HG02884 (cell line): ENCODE data around the gene SMS.

ENCODE experiments used
- ATAC-seq: cut with Tn5 transposase; IDR thresholded peaks from one replicate; pipeline ENCODE4 v1.9.1; 2021; ENCODE audit warnings: mild to moderate bottlenecking, moderate library complexity; ENCODE audit not compliant: unreplicated experiment

Gene SMS

GRCh38 chrX:21940356-21940829 is at the start of gene SMS:
Gene SMS (plus strand): TSS chrX:21940709. CDS start chrX:21940825, 116 bp downstream.
- ATAC-seq = peak; percentile 59

GRCh38 chrX:21905313-21905712 is 35.2 kb upstream of the SMS start:
- no peak for ATAC-seq

GRCh38 chrX:21905953-21906352 is 34.6 kb upstream of the SMS start:
- no peak for ATAC-seq

GRCh38 chrX:21907260-21907659 is 33.2 kb upstream of the SMS start:
- no peak for ATAC-seq

- no peak for ATAC-seq
These were observed 29.0 kb upstream of the SMS start for GRCh38 chrX:21911481-21911880.

GRCh38 chrX:21912220-21912619 is 28.3 kb upstream of the SMS start:
- ATAC-seq = no peak

GRCh38 chrX:21912989-21913388 is 27.5 kb upstream of the SMS start:
- ATAC-seq = no peak

- ATAC-seq = no peak
These were observed 14.4 kb upstream of the SMS start for GRCh38 chrX:21926116-21926515.

- peak; percentile 88 for ATAC-seq
These were observed 13.8 kb upstream of the SMS start for GRCh38 chrX:21926527-21927278.

GRCh38 chrX:21929209-21929608 is 11.3 kb upstream of the SMS start:
- ATAC-seq = no peak

GRCh38 chrX:21930986-21931385 is 9.5 kb upstream of the SMS start:
- ATAC-seq = no peak

GRCh38 chrX:21932292-21933002 is 8.1 kb upstream of the SMS start:
- ATAC-seq = no peak

GRCh38 chrX:21933077-21933476 is 7.4 kb upstream of the SMS start:
- ATAC-seq = no peak

GRCh38 chrX:21934414-21934813 is 6.1 kb upstream of the SMS start:
- ATAC-seq = no peak

GRCh38 chrX:21939906-21940305 is 603 bp upstream of the SMS start:
- ATAC-seq = no peak

- ATAC-seq = no peak
These were observed 3.1 kb downstream of the SMS start for GRCh38 chrX:21943460-21944135.

- ATAC-seq = no peak
These were observed 3.7 kb downstream of the SMS start for GRCh38 chrX:21944136-21944615.

GRCh38 chrX:21946925-21947641 is 6.6 kb downstream of the SMS start:
- ATAC-seq = no peak

GRCh38 chrX:21947671-21948070 is 7.2 kb downstream of the SMS start:
- no peak for ATAC-seq

- no peak for ATAC-seq
These were observed 8.5 kb downstream of the SMS start for GRCh38 chrX:21948897-21949578.
